Small intestine (tissue), 7 donors: ENCODE measurements around the gene SLC51A. TPM values are rescaled to one million over a fixed set of nuclear protein-coding genes. Genes with fewer than 3 reads are reported as not detected.

Experiments
- DNase-seq, 2 donors: peaks; one replicate each; pipeline versions ENCODE4 v3.0.0 to v3.0.0-alpha.2; 2013
- FAIRE-seq: peaks from 2 replicates; lab custom pipeline; 2012; peaks lifted over from hg19 to GRCh38; lab: Jason Lieb, UNC
- H3K27ac ChIP-seq, 3 donors: one replicate each; pipeline ENCODE4 v1.5.1; 2013; ENCODE audit warnings: low read length in 2 of 3, mild to moderate bottlenecking in 2 of 3, control low read depth in 1 of 3, inconsistent platforms in 1 of 3, low read depth in 1 of 3, moderate library complexity in 1 of 3
- H3K27me3 ChIP-seq, 3 donors: one replicate each; pipeline ENCODE4 v1.6.1; 2013; ENCODE audit warnings: low read length in 3 of 3, inconsistent platforms in 1 of 3; ENCODE audit not compliant: control insufficient read depth in 3 of 3, insufficient read depth in 3 of 3
- H3K36me3 ChIP-seq, 3 donors: one replicate each; pipeline ENCODE4 v1.6.1; 2013; ENCODE audit warnings: low read length in 3 of 3, inconsistent platforms in 1 of 3, low read depth in 1 of 3, mild to moderate bottlenecking in 1 of 3, moderate library complexity in 1 of 3; ENCODE audit not compliant: control insufficient read depth in 3 of 3, insufficient read depth in 2 of 3
- H3K4me1 ChIP-seq, 3 donors: one replicate each; pipeline ENCODE4 v1.6.1; 2013; ENCODE audit warnings: low read length in 2 of 3, inconsistent platforms in 1 of 3, low read depth in 1 of 3, mild to moderate bottlenecking in 1 of 3, moderate library complexity in 1 of 3; ENCODE audit not compliant: control insufficient read depth in 3 of 3, insufficient read depth in 2 of 3
- H3K4me3 ChIP-seq, 3 donors: one replicate each; pipeline ENCODE4 v1.5.1; 2013; ENCODE audit warnings: low read length in 3 of 3, control low read depth in 1 of 3, inconsistent platforms in 1 of 3, low read depth in 1 of 3, mild to moderate bottlenecking in 1 of 3, moderate library complexity in 1 of 3
- H3K9me3 ChIP-seq, 2 donors: one replicate each; pipeline ENCODE4 v1.6.1; 2013; ENCODE audit warnings: low read depth in 1 of 2, low read length in 1 of 2; ENCODE audit not compliant: control insufficient read depth in 2 of 2, insufficient read depth in 1 of 2
- WGBS, 3 donors: extraction: QIAGEN DNeasy Blood & Tissue Kit; methylation state at CpG; one replicate each; pipeline ENCODE4 v1.1.7; 2013; 5-methylcytosine and 5-hydroxymethylcytosine counted together
- polyA plus RNA-seq, 4 donors: library from polyadenylated mRNA; stranded (reverse) in 3 of 4; unstranded in 1 of 4; fragments of 200-250 nt in 3 of 4; fragments of 120-200 nt in 1 of 4; gene quantifications; one replicate each; pipeline versions ENCODE4 v1.2.1 to v1.2.3, GENCODE V29; 2013
- donor health status: healthy with polysubstance abuse.
- donor health status: control.
- donor health status: control.
- donor health status: Bipolar disorder and iron deficiency.
- donor health status: healthy.

The SLC51A gene
- polyA plus RNA-seq, 4 donors: 25.0 to 143 (median 72.4) TPM

DNA sequence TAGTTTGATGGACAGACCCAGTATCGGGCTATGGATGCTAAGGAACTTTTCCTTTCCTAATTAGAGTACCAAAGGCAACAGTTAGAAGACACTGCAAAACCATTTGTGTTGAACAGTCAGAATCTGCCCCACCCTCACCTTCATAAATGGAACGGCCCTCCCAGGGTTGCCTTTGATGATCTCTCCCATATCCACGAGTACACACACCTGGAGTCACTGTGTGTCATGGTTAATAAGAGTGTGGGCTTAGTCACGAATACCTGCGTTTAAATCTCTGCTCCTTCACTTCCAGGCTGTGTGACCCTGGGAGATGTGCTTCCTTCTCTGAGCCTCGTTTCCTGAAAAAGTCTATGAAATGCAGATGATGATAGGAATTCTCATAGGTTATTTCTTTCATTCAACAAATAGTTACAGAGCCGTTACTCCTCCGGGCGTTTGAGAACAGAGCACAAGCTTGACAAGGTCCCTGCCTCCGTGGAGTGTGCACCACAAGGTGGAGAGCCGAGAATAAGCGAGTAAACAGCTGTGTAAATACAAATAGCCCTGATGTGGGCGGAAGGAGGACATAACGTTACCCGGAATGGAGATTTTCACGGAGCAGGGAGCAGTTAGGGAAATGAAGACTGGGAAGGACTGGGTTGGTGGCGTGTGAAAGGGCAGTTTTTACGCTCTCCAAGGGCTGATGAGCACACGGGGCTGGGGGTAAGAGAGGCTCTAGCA is 6.7 kb downstream of the SLC51A start:
- H3K9me3 ChIP-seq: no peaks in the 10 kb centered on the region
- H3K4me3 ChIP-seq: no peak overlapping the region
- no peak for DNase-seq
- H3K36me3 ChIP-seq: peaks cover 0 to 5% (median 0%) of the 10 kb centered on the region in 3 donors
- no peaks in the 10 kb centered on the region for H3K27me3 ChIP-seq
- 34 to 58% (median 48%) methylated on average over 19 of the region's 19 CpGs for WGBS, 3 donors
- H3K4me1 ChIP-seq: peaks cover 0 to 8% (median 1%) of the 10 kb centered on the region in 3 donors
- no peak overlapping the region for H3K27ac ChIP-seq
- no peak for FAIRE-seq

DNA sequence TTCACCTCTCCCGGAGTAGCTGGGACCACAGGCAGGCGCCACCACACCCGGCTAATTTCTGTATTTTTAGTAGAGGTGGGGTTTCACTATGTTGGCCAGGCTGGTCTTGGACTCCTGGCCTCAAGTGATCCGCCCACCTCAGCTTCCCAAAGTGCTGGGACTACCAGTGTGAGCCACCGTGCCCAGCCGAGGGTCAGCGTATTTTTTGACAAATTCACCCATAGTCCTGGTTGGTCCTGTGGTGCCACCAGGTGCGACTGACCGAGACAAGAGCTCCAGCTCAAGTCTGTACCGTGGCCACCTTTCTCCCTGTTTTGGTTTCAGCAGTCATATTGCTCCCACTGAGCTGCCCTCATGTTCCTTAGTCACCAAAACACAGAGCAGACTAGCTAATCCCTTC is 8.8 kb downstream of the SLC51A start:
- WGBS, 3 donors: 91 to 95% (median 91%) methylated on average over 10 of the region's 10 CpGs
- H3K27me3 ChIP-seq: no peaks in the 10 kb centered on the region
- no peak overlapping the region for H3K4me3 ChIP-seq
- H3K27ac ChIP-seq: no peak overlapping the region
- FAIRE-seq (no peak), DNase-seq (no peak)
- no peaks in the 10 kb centered on the region for H3K4me1 ChIP-seq
- no peaks in the 10 kb centered on the region for H3K9me3 ChIP-seq
- H3K36me3 ChIP-seq: peaks cover 0 to 21% (median 1%) of the 10 kb centered on the region in 3 donors

DNA sequence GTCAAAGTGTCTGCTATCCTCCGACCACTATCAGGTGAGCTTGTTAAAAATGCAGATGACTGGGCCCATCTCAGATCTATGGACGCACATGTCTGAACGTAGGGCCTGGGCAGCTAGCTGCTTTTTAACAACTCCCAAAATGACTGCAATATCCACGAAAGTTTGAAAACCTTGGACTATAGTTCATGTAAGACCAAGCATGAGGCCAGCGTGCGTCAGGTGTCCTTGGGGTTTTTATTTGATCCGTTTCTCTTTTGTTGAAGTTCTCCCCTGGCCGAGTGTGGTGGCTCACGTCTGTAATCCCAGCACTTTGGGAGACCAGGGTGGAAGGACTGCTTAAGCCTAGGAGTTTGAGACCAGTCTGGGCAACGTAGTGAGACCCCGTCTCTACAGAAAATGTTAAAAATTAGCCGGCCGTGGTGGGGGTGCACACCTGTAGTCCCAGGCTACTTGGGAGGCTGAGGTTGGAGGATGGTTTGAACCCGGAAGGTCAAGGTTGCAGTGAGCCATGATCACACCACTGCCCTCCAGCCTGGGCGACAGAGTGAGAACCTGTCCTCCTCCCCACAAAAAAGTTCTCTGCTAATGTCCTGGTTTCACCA is 9.5 kb downstream of the SLC51A start:
- Histone ChIP-seq H3K36me3 (peaks cover 0 to 22% (median 2%) of the 10 kb centered on the region in 3 donors), H3K9me3 (no peaks in the 10 kb centered on the region), H3K4me3 (no peak overlapping the region), H3K4me1 (no peaks in the 10 kb centered on the region), H3K27me3 (no peaks in the 10 kb centered on the region), H3K27ac (no peak overlapping the region)
- DNase-seq (no peak), FAIRE-seq (no peak)
- WGBS, 3 donors: 88 to 92% (median 91%) methylated on average over 15 of the region's 15 CpGs

DNA sequence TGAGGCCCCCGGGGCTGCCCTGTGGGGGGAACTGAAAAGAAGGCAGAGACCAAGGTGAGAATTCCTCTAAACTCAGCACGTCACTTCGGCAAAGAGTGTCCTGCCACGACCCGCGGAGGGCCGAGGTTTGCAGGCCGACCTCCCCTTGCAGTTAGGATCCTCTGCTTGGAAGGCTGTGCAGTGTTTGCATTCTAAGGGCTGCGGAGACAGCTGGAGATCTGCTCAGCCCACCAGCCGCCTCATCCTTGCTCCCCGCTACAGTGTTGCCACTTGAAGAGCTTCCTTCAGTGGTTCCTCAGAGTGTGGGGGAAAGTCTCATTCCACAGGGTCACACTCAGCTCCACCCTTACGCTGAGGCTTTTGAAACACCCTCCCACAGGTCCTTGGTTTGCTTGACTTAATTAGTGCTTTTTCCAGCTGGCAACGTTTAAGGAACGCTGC is 10.8 kb downstream of the SLC51A start:
- Histone ChIP-seq H3K27me3 (no peaks in the 10 kb centered on the region), H3K27ac (no peak overlapping the region), H3K9me3 (no peaks in the 10 kb centered on the region), H3K4me1 (no peaks in the 10 kb centered on the region), H3K36me3 (peaks cover 0 to 23% (median 2%) of the 10 kb centered on the region in 3 donors), H3K4me3 (no peak overlapping the region)
- FAIRE-seq: no peak
- 72 to 83% (median 78%) methylated on average over 14 of the region's 14 CpGs for WGBS, 3 donors
- DNase-seq: no peak

DNA sequence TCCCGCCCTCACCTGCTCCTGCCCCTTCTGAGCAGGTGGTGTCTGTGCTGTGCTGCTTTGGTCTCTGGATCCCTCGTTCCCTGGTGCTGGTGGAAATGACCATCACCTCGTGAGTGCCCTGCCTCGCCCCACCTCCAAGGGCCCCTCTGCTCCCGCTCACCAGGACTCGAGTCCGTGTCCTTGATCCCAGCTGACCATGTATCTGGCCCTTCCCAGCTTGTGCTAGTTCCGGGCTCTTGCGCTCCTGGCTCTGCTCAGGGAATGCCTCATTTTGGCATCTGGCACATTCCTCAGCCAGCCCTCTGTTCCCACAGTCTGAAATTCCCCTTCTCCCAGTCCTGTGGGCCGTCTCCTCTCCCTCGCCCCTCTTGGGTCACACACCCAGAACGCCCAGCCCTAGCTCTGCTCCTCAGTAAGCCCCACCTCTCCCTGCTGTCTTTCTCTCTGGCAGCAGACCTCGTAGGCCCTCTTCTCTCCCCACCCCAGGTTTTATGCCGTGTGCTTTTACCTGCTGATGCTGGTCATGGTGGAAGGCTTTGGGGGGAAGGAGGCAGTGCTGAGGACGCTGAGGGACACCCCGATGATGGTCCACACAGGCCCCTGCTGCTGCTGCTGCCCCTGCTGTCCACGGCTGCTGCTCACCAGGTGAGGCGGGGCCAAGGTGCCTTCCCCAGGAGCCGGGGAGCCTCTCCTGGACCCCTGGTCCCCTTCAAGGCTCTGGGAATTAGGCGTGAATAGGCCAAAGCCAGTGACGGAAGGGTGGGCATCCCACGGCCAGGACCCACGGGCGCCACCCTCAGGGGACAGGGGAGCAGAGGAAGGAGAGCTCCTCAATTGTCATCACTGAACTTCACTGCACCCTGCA is 11.5 kb downstream of the SLC51A start:
- Histone ChIP-seq H3K4me3 (no peak overlapping the region), H3K9me3 (no peaks in the 10 kb centered on the region), H3K36me3 (peaks cover 0 to 28% (median 2%) of the 10 kb centered on the region in 3 donors), H3K27ac (no peak overlapping the region), H3K4me1 (no peaks in the 10 kb centered on the region), H3K27me3 (no peaks in the 10 kb centered on the region)
- FAIRE-seq: no peak
- no peak for DNase-seq
- WGBS, 3 donors: 52 to 57% (median 57%) methylated on average over 24 of the region's 24 CpGs

DNA sequence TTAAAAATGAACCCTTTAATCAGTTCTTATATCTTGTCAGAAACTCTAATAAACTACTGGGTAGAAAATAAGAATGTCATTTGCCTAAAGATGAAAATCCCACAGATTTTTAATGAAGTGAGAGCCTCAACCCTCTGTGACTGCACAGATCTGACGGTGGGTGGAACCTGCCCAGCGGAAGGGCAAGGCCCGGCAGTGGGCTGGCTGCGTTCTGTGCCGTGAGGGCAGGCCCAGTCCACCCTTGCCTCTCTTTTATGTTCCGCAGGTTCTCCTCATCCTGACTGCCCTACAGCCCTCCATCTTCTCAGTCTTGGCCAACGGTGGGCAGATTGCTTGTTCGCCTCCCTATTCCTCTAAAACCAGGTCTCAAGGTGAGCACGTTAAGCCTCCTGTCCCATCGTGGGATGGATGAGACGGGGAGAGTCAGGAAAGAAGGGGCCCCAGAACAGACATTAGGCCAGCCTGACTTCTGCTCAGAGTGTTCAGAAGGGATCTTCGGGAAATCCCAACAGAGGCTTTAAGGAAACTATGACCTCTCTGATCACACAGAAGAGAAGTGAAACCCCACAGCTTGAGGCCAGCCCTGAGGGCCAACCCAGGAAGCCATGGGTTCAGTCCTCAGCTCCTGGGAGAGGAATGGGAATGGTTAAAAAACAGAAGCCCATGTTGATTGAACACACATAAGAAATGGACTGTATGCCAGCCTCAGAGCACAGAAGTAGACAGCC is 16.0 kb downstream of the SLC51A start:
- Histone ChIP-seq H3K36me3 (peaks cover 2 to 45% (median 4%) of the 10 kb centered on the region in 3 donors), H3K4me3 (no peak overlapping the region)
- WGBS, 3 donors: 89 to 94% (median 92%) methylated on average over 12 of the region's 12 CpGs

DNA sequence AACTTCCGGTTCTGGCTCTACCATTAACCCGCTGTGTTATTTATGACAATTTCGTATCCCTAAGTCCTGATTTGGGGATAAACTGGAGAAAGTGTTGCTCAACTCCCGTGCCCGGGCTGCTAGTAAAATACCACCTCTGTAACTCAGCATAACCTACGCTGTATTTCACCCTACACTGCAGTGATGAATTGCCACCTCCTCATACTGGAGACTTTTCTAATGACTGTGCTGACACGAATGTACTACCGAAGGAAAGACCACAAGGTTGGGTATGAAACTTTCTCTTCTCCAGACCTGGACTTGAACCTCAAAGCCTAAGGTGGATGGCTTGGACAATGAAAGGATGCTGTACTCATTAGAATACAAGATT is 16.5 kb downstream of the SLC51A start:
- no peak overlapping the region for H3K27ac ChIP-seq
- DNase-seq: no peak
- H3K4me1 ChIP-seq: no peaks in the 10 kb centered on the region
- WGBS, 3 donors: 82 to 88% (median 86%) methylated on average over 8 of the region's 8 CpGs
- no peaks in the 10 kb centered on the region for H3K27me3 ChIP-seq
- no peak for FAIRE-seq
- H3K9me3 ChIP-seq: no peaks in the 10 kb centered on the region
- no peak overlapping the region for H3K4me3 ChIP-seq
- H3K36me3 ChIP-seq: peaks cover 2 to 48% (median 6%) of the 10 kb centered on the region in 3 donors

More for the DNA sequence above, 16.0 kb downstream of the SLC51A start:
- Histone ChIP-seq H3K9me3 (no peaks in the 10 kb centered on the region), H3K27ac (no peak overlapping the region), H3K4me1 (no peaks in the 10 kb centered on the region), H3K27me3 (no peaks in the 10 kb centered on the region)
- no peak for FAIRE-seq
- DNase-seq: no peak
